Measurements from ENCODE around the gene UBD. TPM values are rescaled to one million over a fixed set of nuclear protein-coding genes. Genes with fewer than 3 reads are reported as not detected.
A peak's percentile ranks its signal among the peaks of the same experiment; 100 is the strongest.

Gene UBD
- total RNA-seq, 2 experiments from 2014 or later: 0.50 to 0.67 TPM

- peaks cover 11% of the 10 kb centered on the region for H3K27me3 Mint-ChIP-seq
- no peaks in the 10 kb centered on the region for H3K4me1 Mint-ChIP-seq (ENCODE audit: low read depth)
- intact Hi-C loops (cut with micrococcal nuclease): no loop called here
- DNase-seq (no peak), ATAC-seq (no peak)
- POLR2A ChIA-PET: interaction anchor here (0.6 kb wide), 1 partner anchor 9 kb away, joined by 3 read pairs; no protein-coding TSS in a partner anchor
- H3K36me3 Mint-ChIP-seq (ENCODE audit: low read depth): no peaks in the 10 kb centered on the region
- no peak for TF ChIP-seq CTCF (IDR thresholded peaks at IDR 0.05)
- no peaks in the 10 kb centered on the region for H3K9me3 Mint-ChIP-seq
- CTCF ChIA-PET: no interaction called here
- no peak overlapping the region for H3K4me3 Mint-ChIP-seq
- no peak overlapping the region for H3K27ac Mint-ChIP-seq
Observed at GRCh38 chr6:29509711-29510110, 49.8 kb downstream of the UBD start.

- ChIA-PET CTCF (no interaction called here), POLR2A (no interaction called here)
- H3K36me3 Mint-ChIP-seq (ENCODE audit: low read depth): no peaks in the 10 kb centered on the region
- peak; percentile 18 for DNase-seq
- H3K27me3 Mint-ChIP-seq: peaks cover 8% of the 10 kb centered on the region
- no peak for TF ChIP-seq CTCF (IDR thresholded peaks at IDR 0.05)
- intact Hi-C loops (cut with micrococcal nuclease): no loop called here
- H3K4me1 Mint-ChIP-seq (ENCODE audit: low read depth): no peaks in the 10 kb centered on the region
- H3K27ac Mint-ChIP-seq: no peak overlapping the region
- H3K4me3 Mint-ChIP-seq: no peak overlapping the region
- no peaks in the 10 kb centered on the region for H3K9me3 Mint-ChIP-seq
- ATAC-seq: peak; percentile 58
Observed at GRCh38 chr6:29509239-29509638, 50.3 kb downstream of the UBD start.

GRCh38 chr6:29507319-29507718 is 52.2 kb downstream of the UBD start:
- intact Hi-C loops (cut with micrococcal nuclease): no loop called here
- no peak overlapping the region for H3K27ac Mint-ChIP-seq
- peaks cover 8% of the 10 kb centered on the region for H3K27me3 Mint-ChIP-seq
- ChIA-PET CTCF (no interaction called here), POLR2A (no interaction called here)
- TF ChIP-seq CTCF (IDR thresholded peaks at IDR 0.05): no peak
- no peaks in the 10 kb centered on the region for H3K36me3 Mint-ChIP-seq (ENCODE audit: low read depth)
- H3K9me3 Mint-ChIP-seq: no peaks in the 10 kb centered on the region
- no peak for ATAC-seq
- H3K4me1 Mint-ChIP-seq (ENCODE audit: low read depth): no peaks in the 10 kb centered on the region
- no peak for DNase-seq
- no peak overlapping the region for H3K4me3 Mint-ChIP-seq

- Mint-ChIP-seq H3K4me3 (no peak overlapping the region), H3K27ac (no peak overlapping the region), H3K36me3 (ENCODE audit: low read depth) (no peaks in the 10 kb centered on the region), H3K9me3 (no peaks in the 10 kb centered on the region), H3K4me1 (ENCODE audit: low read depth) (no peaks in the 10 kb centered on the region), H3K27me3 (peaks cover 7% of the 10 kb centered on the region)
- ATAC-seq (no peak), DNase-seq (no peak)
- TF ChIP-seq CTCF (IDR thresholded peaks at IDR 0.05): no peak
- intact Hi-C loops (cut with micrococcal nuclease): no loop called here
- CTCF ChIA-PET: no interaction called here
- POLR2A ChIA-PET: no interaction called here
Observed at GRCh38 chr6:29506446-29507067, 53.0 kb downstream of the UBD start.

- DNase-seq (no peak), ATAC-seq (no peak)
- Mint-ChIP-seq H3K4me1 (ENCODE audit: low read depth) (no peaks in the 10 kb centered on the region), H3K36me3 (ENCODE audit: low read depth) (no peaks in the 10 kb centered on the region), H3K27ac (no peak overlapping the region), H3K9me3 (no peaks in the 10 kb centered on the region), H3K27me3 (peaks cover 5% of the 10 kb centered on the region), H3K4me3 (no peak overlapping the region)
- intact Hi-C loops (cut with micrococcal nuclease): no loop called here
- no peak for TF ChIP-seq CTCF (IDR thresholded peaks at IDR 0.05)
- POLR2A ChIA-PET: no interaction called here
- CTCF ChIA-PET: no interaction called here
Observed at GRCh38 chr6:29505808-29506207, 53.7 kb downstream of the UBD start.

Other genes starting within 250 kb of the UBD start
- gene OR5V1, start 190.9 kb downstream of the UBD start, total RNA-seq: not detected
- not detected for gene OR12D3, start 184.4 kb downstream of the UBD start, total RNA-seq
- gene OR12D2, start 164.1 kb downstream of the UBD start, total RNA-seq: not detected
- not detected for gene OR12D1, start 144.8 kb downstream of the UBD start, total RNA-seq
- gene OR10C1, start 120.4 kb downstream of the UBD start, total RNA-seq: not detected
- not detected for gene OR11A1, start 102.7 kb downstream of the UBD start, total RNA-seq
- gene OR2H1, start 102.6 kb downstream of the UBD start, total RNA-seq: not detected
- gene MAS1L, start 71.8 kb downstream of the UBD start, total RNA-seq: not detected
- not detected for gene OR2H2, start 25.4 kb upstream of the UBD start, total RNA-seq
- gene GABBR1, start 73.5 kb upstream of the UBD start, total RNA-seq: 10 to 100 TPM; 10.8 to 10.9 TPM
- gene MOG, start 97.4 kb upstream of the UBD start, total RNA-seq: not detected
- gene ZFP57, start 121.4 kb upstream of the UBD start, total RNA-seq: not detected
- 100 to 1,000 TPM; 172 TPM for gene HLA-F, start 163.7 kb upstream of the UBD start, total RNA-seq

Measured in activated CD8-positive, alpha-beta T cell treated with anti-CD3 and anti-CD28 coated beads for 36 hours (primary cell).